Measurements from ENCODE around the gene FRAS1.
"Not testable (repeated sequence)": the region's sequence is repeated elsewhere in the genome, so short reads cannot be mapped to it uniquely, and the experiment has no call there.

The FRAS1 gene

GRCh38 chr4:78423790-78424189 is 366.7 kb downstream of the FRAS1 start:
- no peak for ATAC-seq
- Mint-ChIP-seq H3K36me3 (no peaks in the 10 kb centered on the region), H3K27ac (no peak overlapping the region)

GRCh38 chr4:78424461-78424860 is 367.3 kb downstream of the FRAS1 start:
- Mint-ChIP-seq H3K27me3 (peaks cover 15% of the 10 kb centered on the region), H3K27ac (no peak overlapping the region), H3K9me3 (no peaks in the 10 kb centered on the region), H3K4me1 (no peaks in the 10 kb centered on the region), H3K4me3 (no peak overlapping the region), H3K36me3 (no peaks in the 10 kb centered on the region)
- no peak for ATAC-seq

More at GRCh38 chr4:78423790-78424189, 366.7 kb downstream of the FRAS1 start:
- no peak overlapping the region for H3K4me3 Mint-ChIP-seq
- H3K27me3 Mint-ChIP-seq, result peaks cover 15% of the 10 kb centered on the region
- no peaks in the 10 kb centered on the region for H3K4me1 Mint-ChIP-seq
- no peaks in the 10 kb centered on the region for H3K9me3 Mint-ChIP-seq

GRCh38 chr4:78426972-78427371 is 369.8 kb downstream of the FRAS1 start:
- ATAC-seq, result no peak
- H3K27ac Mint-ChIP-seq, result no peak overlapping the region
- no peak overlapping the region for H3K4me3 Mint-ChIP-seq
- H3K9me3 Mint-ChIP-seq, result no peaks in the 10 kb centered on the region
- peaks cover 8% of the 10 kb centered on the region for H3K27me3 Mint-ChIP-seq
- H3K36me3 Mint-ChIP-seq, result no peaks in the 10 kb centered on the region
- H3K4me1 Mint-ChIP-seq, result no peaks in the 10 kb centered on the region

- no peaks in the 10 kb centered on the region for H3K4me1 Mint-ChIP-seq
- H3K4me3 Mint-ChIP-seq, result no peak overlapping the region
- no peaks in the 10 kb centered on the region for H3K9me3 Mint-ChIP-seq
- H3K36me3 Mint-ChIP-seq, result no peaks in the 10 kb centered on the region
- no peak overlapping the region for H3K27ac Mint-ChIP-seq
- no peaks in the 10 kb centered on the region for H3K27me3 Mint-ChIP-seq
- ATAC-seq, result no peak
Observed at GRCh38 chr4:78428996-78429395, 371.9 kb downstream of the FRAS1 start.

- H3K9me3 Mint-ChIP-seq, result no peaks in the 10 kb centered on the region
Observed at GRCh38 chr4:78432896-78433295, 375.8 kb downstream of the FRAS1 start.

GRCh38 chr4:78437608-78438088 is 380.5 kb downstream of the FRAS1 start:
- H3K27ac Mint-ChIP-seq, result no peak overlapping the region
- H3K4me1 Mint-ChIP-seq, result no peaks in the 10 kb centered on the region
- H3K36me3 Mint-ChIP-seq, result no peaks in the 10 kb centered on the region
- no peak overlapping the region for H3K4me3 Mint-ChIP-seq
- H3K27me3 Mint-ChIP-seq, result peaks cover 7% of the 10 kb centered on the region
- H3K9me3 Mint-ChIP-seq, result no peaks in the 10 kb centered on the region
- no peak for ATAC-seq

More at GRCh38 chr4:78432896-78433295, 375.8 kb downstream of the FRAS1 start:
- H3K4me1 Mint-ChIP-seq, result no peaks in the 10 kb centered on the region
- ATAC-seq, result no peak
- no peak overlapping the region for H3K4me3 Mint-ChIP-seq
- peaks cover 7% of the 10 kb centered on the region for H3K27me3 Mint-ChIP-seq
- H3K27ac Mint-ChIP-seq, result no peak overlapping the region
- H3K36me3 Mint-ChIP-seq, result no peaks in the 10 kb centered on the region

GRCh38 chr4:78439328-78439727 is 382.2 kb downstream of the FRAS1 start:
- no peak for ATAC-seq
- H3K27ac Mint-ChIP-seq, result no peak overlapping the region
- H3K4me1 Mint-ChIP-seq, result no peaks in the 10 kb centered on the region
- H3K36me3 Mint-ChIP-seq, result no peaks in the 10 kb centered on the region
- H3K4me3 Mint-ChIP-seq, result no peak overlapping the region
- H3K9me3 Mint-ChIP-seq, result no peaks in the 10 kb centered on the region
- H3K27me3 Mint-ChIP-seq, result peaks cover 7% of the 10 kb centered on the region

GRCh38 chr4:78441756-78442155 is 384.6 kb downstream of the FRAS1 start:
- no peaks in the 10 kb centered on the region for H3K9me3 Mint-ChIP-seq
- no peaks in the 10 kb centered on the region for H3K4me1 Mint-ChIP-seq
- ATAC-seq, result no peak
- no peaks in the 10 kb centered on the region for H3K36me3 Mint-ChIP-seq
- peaks cover 7% of the 10 kb centered on the region for H3K27me3 Mint-ChIP-seq
- H3K27ac Mint-ChIP-seq, result no peak overlapping the region
- no peak overlapping the region for H3K4me3 Mint-ChIP-seq

GRCh38 chr4:78446619-78447018 is 389.5 kb downstream of the FRAS1 start:
- Mint-ChIP-seq H3K27me3 (no peaks in the 10 kb centered on the region), H3K27ac (no peak overlapping the region), H3K9me3 (peaks cover 3% of the 10 kb centered on the region), H3K4me1 (peaks cover 6% of the 10 kb centered on the region), H3K36me3 (no peaks in the 10 kb centered on the region), H3K4me3 (no peak overlapping the region)
- no peak for ATAC-seq

- H3K27me3 Mint-ChIP-seq, result peaks cover 23% of the 10 kb centered on the region
- peak; percentile 61 for ATAC-seq
- peaks cover 6% of the 10 kb centered on the region for H3K4me1 Mint-ChIP-seq
- H3K4me3 Mint-ChIP-seq, result no peak overlapping the region
- H3K36me3 Mint-ChIP-seq, result no peaks in the 10 kb centered on the region
- H3K9me3 Mint-ChIP-seq, result peaks cover 3% of the 10 kb centered on the region
- H3K27ac Mint-ChIP-seq, result no peak overlapping the region
Observed at GRCh38 chr4:78451407-78451806, 394.3 kb downstream of the FRAS1 start.

GRCh38 chr4:78454016-78454415 is 396.9 kb downstream of the FRAS1 start:
- no peaks in the 10 kb centered on the region for H3K36me3 Mint-ChIP-seq
- no peak overlapping the region for H3K4me3 Mint-ChIP-seq
- no peak overlapping the region for H3K27ac Mint-ChIP-seq
- H3K27me3 Mint-ChIP-seq, result peaks cover 23% of the 10 kb centered on the region
- no peak for ATAC-seq
- H3K4me1 Mint-ChIP-seq, result peaks cover 6% of the 10 kb centered on the region
- H3K9me3 Mint-ChIP-seq, result peaks cover 3% of the 10 kb centered on the region

GRCh38 chr4:78457751-78458150 is 400.6 kb downstream of the FRAS1 start:
- Mint-ChIP-seq H3K9me3 (no peaks in the 10 kb centered on the region), H3K4me1 (no peaks in the 10 kb centered on the region), H3K27me3 (peaks cover 23% of the 10 kb centered on the region), H3K36me3 (no peaks in the 10 kb centered on the region), H3K4me3 (no peak overlapping the region), H3K27ac (no peak overlapping the region)
- no peak for ATAC-seq

GRCh38 chr4:78459327-78459726 is 402.2 kb downstream of the FRAS1 start:
- H3K4me1 Mint-ChIP-seq, result no peaks in the 10 kb centered on the region
- no peak overlapping the region for H3K4me3 Mint-ChIP-seq
- no peaks in the 10 kb centered on the region for H3K36me3 Mint-ChIP-seq
- H3K27ac Mint-ChIP-seq, result no peak overlapping the region
- H3K27me3 Mint-ChIP-seq, result peaks cover 12% of the 10 kb centered on the region
- H3K9me3 Mint-ChIP-seq, result no peaks in the 10 kb centered on the region
- peak; percentile 42 for ATAC-seq

- ATAC-seq, result no peak
- H3K27me3 Mint-ChIP-seq, result peaks cover 2% of the 10 kb centered on the region
- H3K36me3 Mint-ChIP-seq, result no peaks in the 10 kb centered on the region
- no peak overlapping the region for H3K4me3 Mint-ChIP-seq
- H3K4me1 Mint-ChIP-seq, result no peaks in the 10 kb centered on the region
- no peak overlapping the region for H3K27ac Mint-ChIP-seq
- H3K9me3 Mint-ChIP-seq, result no peaks in the 10 kb centered on the region
Observed at GRCh38 chr4:78460368-78460767, 403.2 kb downstream of the FRAS1 start.

- H3K27ac Mint-ChIP-seq, result no peak overlapping the region
- peaks cover under 1% of the 10 kb centered on the region for H3K27me3 Mint-ChIP-seq
- H3K4me1 Mint-ChIP-seq, result no peaks in the 10 kb centered on the region
- no peaks in the 10 kb centered on the region for H3K36me3 Mint-ChIP-seq
- peaks cover 4% of the 10 kb centered on the region for H3K9me3 Mint-ChIP-seq
- peak; percentile 38 for ATAC-seq
- H3K4me3 Mint-ChIP-seq, result no peak overlapping the region
Observed at GRCh38 chr4:78464265-78464664, 407.1 kb downstream of the FRAS1 start.

- H3K27ac Mint-ChIP-seq, result not testable (repeated sequence)
Observed at GRCh38 chr4:78467223-78467622, 410.1 kb downstream of the FRAS1 start.

GRCh38 chr4:78468272-78468671 is 411.1 kb downstream of the FRAS1 start:
- Mint-ChIP-seq H3K4me1 (no peaks in the 10 kb centered on the region), H3K36me3 (no peaks in the 10 kb centered on the region), H3K4me3 (no peak overlapping the region), H3K9me3 (peaks cover 4% of the 10 kb centered on the region), H3K27ac (no peak overlapping the region), H3K27me3 (peaks cover 9% of the 10 kb centered on the region)
- ATAC-seq, result no peak

More at GRCh38 chr4:78467223-78467622, 410.1 kb downstream of the FRAS1 start:
- not testable (repeated sequence) for H3K9me3 Mint-ChIP-seq, H3K4me1 Mint-ChIP-seq, H3K36me3 Mint-ChIP-seq, H3K27me3 Mint-ChIP-seq, H3K4me3 Mint-ChIP-seq, ATAC-seq

Data from stimulated activated memory B cell treated with anti-CD40 and anti-IgM and Interleukin-4, amounts not matched to agents 10 μg/mL and 1 μg/mL and 100 μg/mL, for 72 hours (primary cell).